B cell (primary cell): ENCODE data around the gene CARS2. TPM values are rescaled to one million over a fixed set of nuclear protein-coding genes. Genes with fewer than 3 reads are reported as not detected.
A peak's percentile ranks its signal among the peaks of the same experiment; 100 is the strongest.

ENCODE experiments used
- ATAC-seq: fragments of 200-7000 bp; cut with Tn5 transposase; one replicate; pipeline ENCODE4 v1.10.0; 2021; ENCODE audit warnings: low read depth, mild to moderate bottlenecking, moderate number of reproducible peaks, moderate library complexity
- CTCF ChIA-PET: fragments of 350-600 bp; sonication (Branson Sonifier 250); formaldehyde crosslinking; loops from one replicate; lab custom pipeline; 2021; ENCODE audit warnings: antibody characterized with exemption, inconsistent platforms; lab: Charles Lee
- POLR2A ChIA-PET: fragments of 350-600 bp; sonication (Branson Sonifier 250); formaldehyde crosslinking; loops from one replicate; lab custom pipeline; 2021; ENCODE audit warnings: antibody characterized with exemption; lab: Charles Lee
- DNase-seq: peaks from one replicate; pipeline ENCODE4 v3.0.0; 2013
- H2AFZ ChIP-seq: 2 replicates; pipeline ENCODE4 v1.6.1; 2012; ENCODE audit warnings: mild to moderate bottlenecking, low read depth, low read length; ENCODE audit not compliant: insufficient read depth, poor library complexity, severe bottlenecking
- H3K27ac ChIP-seq, 2 donors: 1 replicate in 1 of 2; 2 replicates in 1 of 2; pipeline ENCODE4 v1.5.1; 2012 to 2013; ENCODE audit warnings: low read length in 2 of 2, mild to moderate bottlenecking in 2 of 2, moderate library complexity in 1 of 2
- H3K27me3 ChIP-seq, 4 experiments: fragments of 200-600 bp in 1 of 4; sonication (generic) in 1 of 4; replicated peaks in 1 of 4; 1 replicate in 2 of 4; 2 replicates in 2 of 4; pipeline versions ENCODE4 v1.6.1 to v1.7.0; 2013 to 2016; ENCODE audit warnings: low read length in 3 of 4, mild to moderate bottlenecking in 2 of 4, mixed read lengths in 1 of 4, moderate library complexity in 1 of 4; ENCODE audit not compliant: insufficient read depth in 4 of 4, control insufficient read depth in 3 of 4; ENCODE audit errors: control extremely low read depth in 1 of 4
- H3K36me3 ChIP-seq, 2 experiments: replicated peaks in 1 of 2; 1 replicate in 1 of 2; 2 replicates in 1 of 2; pipeline versions ENCODE4 v1.6.1 to v1.7.1; 2013; ENCODE audit warnings: low read length in 1 of 2; ENCODE audit not compliant: insufficient read depth in 2 of 2, control insufficient read depth in 1 of 2; ENCODE audit errors: control extremely low read depth in 1 of 2, extremely low read depth in 1 of 2
- H3K4me1 ChIP-seq, 2 donors: fragments of 200-600 bp in 1 of 2; sonication (generic) in 1 of 2; 1 replicate in 1 of 2; 2 replicates in 1 of 2; pipeline versions ENCODE4 v1.5.1 to v1.6.1; 2013 to 2017; ENCODE audit warnings: low read length in 2 of 2; ENCODE audit not compliant: control insufficient read depth in 2 of 2, insufficient read depth in 2 of 2
- H3K4me2 ChIP-seq: replicated peaks from 2 replicates; pipeline ENCODE3; 2012; ENCODE audit warnings: mild to moderate bottlenecking, low read depth, low read length; ENCODE audit not compliant: poor library complexity, severe bottlenecking
- H3K4me3 ChIP-seq, 5 experiments: fragments of 200-600 bp in 1 of 5; sonication (generic) in 1 of 5; 1 replicate in 3 of 5; 2 replicates in 2 of 5; pipeline versions ENCODE4 v1.5.1 to v1.7.0; 2011 to 2016; ENCODE audit warnings: low read length in 4 of 5, mild to moderate bottlenecking in 4 of 5, low read depth in 2 of 5, control low read depth in 1 of 5, moderate library complexity in 1 of 5; ENCODE audit not compliant: insufficient read depth in 1 of 5; ENCODE audit errors: control extremely low read depth in 1 of 5, extremely low read depth in 1 of 5
- H3K79me2 ChIP-seq: fragments of 200-600 bp; sonication (generic); one replicate; pipeline ENCODE4 v1.6.0; 2016; ENCODE audit warnings: low read length; ENCODE audit not compliant: control insufficient read depth, insufficient read depth
- H3K9ac ChIP-seq: fragments of 200-600 bp; sonication (generic); 2 replicates; pipeline ENCODE4 v1.6.1; 2017; ENCODE audit warnings: mild to moderate bottlenecking, low read length, moderate library complexity
- H3K9me3 ChIP-seq, 3 donors: one replicate each; pipeline versions ENCODE4 v1.6.1 to v1.7.1; 2013; ENCODE audit warnings: low read length in 2 of 3; ENCODE audit not compliant: control insufficient read depth in 2 of 3, insufficient read depth in 1 of 3; ENCODE audit errors: control extremely low read depth in 1 of 3
- H4K20me1 ChIP-seq: 2 replicates; pipeline ENCODE4 v1.6.0; 2012; ENCODE audit warnings: mild to moderate bottlenecking, low read length; ENCODE audit not compliant: insufficient read depth, control insufficient read depth, poor library complexity, severe bottlenecking
- H3K27ac Mint-ChIP-seq: one replicate; pipeline ENCODE4 v1.8.0; 2021; ENCODE audit warnings: mixed read lengths
- H3K27me3 Mint-ChIP-seq: one replicate; pipeline ENCODE4 v1.8.0; 2021; ENCODE audit warnings: mixed read lengths
- H3K4me1 Mint-ChIP-seq: one replicate; pipeline ENCODE4 v1.8.0; 2021; ENCODE audit warnings: mixed read lengths
- H3K4me3 Mint-ChIP-seq: one replicate; pipeline ENCODE4 v1.8.0; 2021; ENCODE audit warnings: mixed read lengths
- H3K9me3 Mint-ChIP-seq: one replicate; pipeline ENCODE4 v1.8.0; 2022; ENCODE audit warnings: mixed read lengths; ENCODE audit not compliant: insufficient read depth
- CTCF ChIP-seq: fragments of 200-600 bp; IDR thresholded peaks from one replicate; pipeline ENCODE4 v1.8.0; 2022; ENCODE audit warnings: antibody characterized with exemption, mild to moderate bottlenecking
- EZH2 ChIP-seq: IDR thresholded peaks from 2 replicates; pipeline ENCODE4 v1.6.1; 2012; ENCODE audit warnings: borderline replicate concordance, low read depth, mild to moderate bottlenecking, moderate library complexity, low read length; ENCODE audit not compliant: insufficient read depth, poor library complexity, severe bottlenecking
- WGBS: methylation state at CpG from one replicate; pipeline ENCODE4 v1.1.5; 2013; ENCODE audit warnings: missing lambda C conversion rate; ENCODE audit not compliant: insufficient coverage; 5-methylcytosine and 5-hydroxymethylcytosine counted together
- intact Hi-C: fragments of 100-400 bp; cut with micrococcal nuclease; formaldehyde crosslinking; loops from one replicate; pipeline ENCODE4 v1.10.0; 2022
- polyA plus RNA-seq: library from polyadenylated mRNA; depleted of rRNA; stranded (reverse); fragments of >200 nt; gene quantifications from 2 replicates; pipeline ENCODE4 v1.2.3, GENCODE V29; 2012
- total RNA-seq, 2 donors: library from RNA; stranded (reverse); fragments of 120-200 nt in 1 of 2; gene quantifications; 1 replicate in 1 of 2; 2 replicates in 1 of 2; pipeline versions ENCODE4 v1.2.3 to v1.2.4, GENCODE V29; 2013 to 2022

CARS2 gene
- total and polyA plus RNA-seq, 2 donors (not counting 1 experiment from before 2014, with no cell fraction given), result 154 to 188 TPM

DNA sequence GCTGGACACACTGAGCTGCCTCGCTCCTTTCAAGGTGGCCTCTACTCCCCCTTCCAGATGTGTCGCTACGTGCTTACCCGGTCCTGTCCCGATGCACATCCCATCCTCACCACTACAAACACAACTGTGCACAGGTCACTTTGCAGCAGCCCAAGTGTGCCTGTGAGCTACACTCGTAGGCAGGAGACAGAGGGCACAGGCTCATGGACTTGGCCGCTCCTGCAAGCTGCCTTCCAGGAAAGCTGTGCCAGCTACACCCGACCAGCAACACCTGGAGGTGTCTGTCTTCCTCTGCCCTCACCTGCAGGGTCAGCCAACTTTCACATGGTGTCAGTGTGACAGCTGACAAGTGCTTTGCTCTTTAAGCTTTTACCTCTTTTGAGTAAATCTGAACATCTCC lies 15.4 kb downstream of the CARS2 start:
- Histone ChIP-seq H3K79me2 (peaks cover 6% of the 10 kb centered on the region), H3K36me3 (peaks cover 14 to 51% of the 10 kb centered on the region in 2 experiments), H3K4me1 (no peaks in the 10 kb centered on the region), H3K4me2 (no peak overlapping the region), H4K20me1 (peaks cover 6% of the 10 kb centered on the region), H3K9ac (no peak overlapping the region), H3K27ac (no peak overlapping the region), H3K4me3 (no peak overlapping the region), H3K27me3 (no peaks in the 10 kb centered on the region), H3K9me3 (no peaks in the 10 kb centered on the region), H2AFZ (no peak overlapping the region)
- POLR2A ChIA-PET, result interaction anchor here (0.6 kb wide), 1 partner anchor 8 kb away, joined by 3 read pairs; no protein-coding TSS in a partner anchor
- intact Hi-C loops, result no loop called here
- peak overlapping the region; percentile 50 for H3K27ac Mint-ChIP-seq
- ATAC-seq, result no peak
- H3K4me3 Mint-ChIP-seq, result no peak overlapping the region
- H3K4me1 Mint-ChIP-seq, result no peaks in the 10 kb centered on the region
- no peak for DNase-seq
- H3K9me3 Mint-ChIP-seq, result no peaks in the 10 kb centered on the region
- no peak for TF ChIP-seq CTCF
- no peak for TF ChIP-seq EZH2
- 96% methylated on average over 8 of the region's 8 CpGs for WGBS
- H3K27me3 Mint-ChIP-seq, result no peaks in the 10 kb centered on the region
- CTCF ChIA-PET, result interaction anchor here (0.5 to 1.8 kb wide), 4 partner anchors 19 to 534 kb away, joined by 3 to 5 read pairs (median 3); no protein-coding TSS in a partner anchor

- Mint-ChIP-seq H3K4me1 (no peaks in the 10 kb centered on the region), H3K4me3 (no peak overlapping the region), H3K9me3 (no peaks in the 10 kb centered on the region), H3K27ac (no peak overlapping the region), H3K27me3 (no peaks in the 10 kb centered on the region)
- Histone ChIP-seq H2AFZ (no peak overlapping the region), H3K4me3 (no peak overlapping the region), H3K27ac (no peak overlapping the region), H3K36me3 (peaks cover 21 to 57% of the 10 kb centered on the region in 2 experiments), H3K27me3 (no peaks in the 10 kb centered on the region), H3K4me2 (no peak overlapping the region), H4K20me1 (peaks cover 6% of the 10 kb centered on the region), H3K79me2 (peaks cover 6% of the 10 kb centered on the region), H3K9ac (no peak overlapping the region), H3K9me3 (no peaks in the 10 kb centered on the region), H3K4me1 (no peaks in the 10 kb centered on the region)
- ATAC-seq, result no peak
- ChIA-PET CTCF (interaction anchor here (0.8 to 1.4 kb wide), 3 partner anchors 45 to 535 kb away, joined by 3 read pairs; no protein-coding TSS in a partner anchor), POLR2A (no interaction called here)
- intact Hi-C loops, result no loop called here
- DNase-seq, result no peak
- WGBS, result 88% methylated on average over 12 of the region's 12 CpGs
- TF ChIP-seq CTCF (no peak), EZH2 (no peak)
Observed at GRCh38 chr13:110689711-110690110, 16.2 kb downstream of the CARS2 start.
